Measurements from ENCODE around the gene ZNF443. TPM values are rescaled to one million over a fixed set of nuclear protein-coding genes. Genes with fewer than 3 reads are reported as not detected.
"Not testable (repeated sequence)": the region's sequence is repeated elsewhere in the genome, so short reads cannot be mapped to it uniquely, and the experiment has no call there.

ZNF443 gene
- 1 to 10 TPM; 1.2 to 3.4 (median 2.5) TPM for total RNA-seq
- polyA plus RNA-seq: 1 to 10 TPM; 1.0 to 3.4 TPM
- long read RNA-seq, donor 1, partial matches to known transcripts: 1 of 2 reads
- long read RNA-seq, donor 1, other reads (novel, unspliced or antisense): 1 of 2 reads
- long read RNA-seq, donor 2, partial matches to known transcripts: 0 of 6 reads
- long read RNA-seq, donor 2, other reads (novel, unspliced or antisense): 4 of 6 reads
- long read RNA-seq, donor 3, partial matches to known transcripts: 0 of 4 reads
- long read RNA-seq, donor 3, other reads (novel, unspliced or antisense): 0 of 4 reads

DNA sequence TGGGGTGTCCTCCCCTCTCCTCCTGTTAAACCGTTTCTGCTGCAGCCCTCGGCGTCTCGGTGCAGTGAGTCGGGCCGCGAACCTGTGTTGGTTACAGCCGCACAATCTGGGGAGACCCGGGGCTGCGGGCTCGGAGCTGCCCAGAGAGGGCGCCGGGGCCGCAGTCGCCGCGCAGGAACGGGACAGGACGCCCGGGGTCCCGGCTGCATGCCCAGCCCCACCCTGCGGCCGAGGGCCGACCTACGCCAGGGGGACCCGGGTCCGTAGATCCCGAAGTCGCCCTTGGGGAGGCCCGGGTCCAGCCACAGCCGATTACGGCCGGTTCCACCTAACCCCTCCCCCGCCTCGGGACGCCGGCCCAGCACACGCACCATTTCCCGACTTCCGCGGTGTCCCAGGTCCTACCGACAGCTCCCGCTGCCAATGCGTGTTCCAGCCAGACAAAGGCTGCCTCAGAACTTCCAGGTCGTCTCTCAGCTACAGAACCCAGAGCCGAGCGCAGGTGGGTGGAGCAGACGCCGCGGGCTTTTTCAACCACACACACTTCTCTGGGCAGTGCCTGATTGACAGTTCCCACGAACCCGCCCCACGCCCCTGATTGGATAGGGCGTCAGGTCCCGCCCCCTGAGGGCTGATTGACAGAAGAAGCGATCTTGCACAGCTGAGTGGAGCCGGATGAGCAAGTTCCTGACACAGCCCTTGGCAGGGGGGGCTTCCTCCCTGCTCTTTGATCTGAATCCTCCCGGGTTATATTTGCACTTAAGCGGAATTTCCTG, at the start of gene ZNF443:
Gene ZNF443 (minus strand): TSS at position 481 of the 776 bp plus-strand sequence. CDS start 107 bp downstream, at position 374.
- DNase-seq (peak; percentile 99), ATAC-seq (peak; percentile 100)
- intact Hi-C loops (cut with DNase I): loop anchor here in 3 of 10 donors (1.0 to 10.0 kb wide), 6 partner anchors 38 to 75 kb away; partner anchors contain the start of genes ZNF709 (in 2 of the 3), ZNF799 (in 2 of the 3) and ZNF442 (in 1 of the 3)
- Histone ChIP-seq H3K36me3 (no peaks in the 10 kb centered on the region), H3K9me3 (peaks cover 0 to 25% (median 8%) of the 10 kb centered on the region in 11 donors), H3K27me3 (no peaks in the 10 kb centered on the region), H3K4me3 (peak within 1 kb of the TSS; percentile 33 to 95 (median 71)), H3K4me1 (peaks cover 0 to 12% (median 0%) of the 10 kb centered on the region in 9 donors), H3K27ac (peak within 1 kb of the TSS in 9 of 10 donors; percentile 72 to 83 (median 80))
- 0 to 1% methylated on average over 51 to 59 of the region's 59 CpGs for WGBS, 2 donors
- TF ChIP-seq CTCF (IDR thresholded peaks at IDR 0.05): peak in 4 of 9 donors; percentile 12 to 24 (median 17)

GRCh38 chr19:12486265-12486783, 45.5 kb upstream of the ZNF443 start:
- H3K9me3 ChIP-seq; H3K36me3 ChIP-seq; ATAC-seq; intact Hi-C loops (cut with DNase I); H3K4me3 ChIP-seq; H3K27ac ChIP-seq; DNase-seq; H3K27me3 ChIP-seq: not testable (repeated sequence)
- 93 to 96% methylated on average over 1 of the region's 1 CpG for WGBS, 2 donors
- H3K4me1 ChIP-seq: peaks cover 0 to 29% (median 19%) of the 10 kb centered on the region in 9 donors

GRCh38 chr19:12485571-12485970, 44.8 kb upstream of the ZNF443 start:
- Histone ChIP-seq H3K36me3 (no peaks in the 10 kb centered on the region), H3K27ac (peak overlapping the region in 3 of 10 donors; percentile 70 to 86 (median 85)), H3K4me3 (peak overlapping the region in 2 of 10 donors; percentile 87 to 93), H3K27me3 (no peaks in the 10 kb centered on the region), H3K4me1 (peaks cover 0 to 29% (median 19%) of the 10 kb centered on the region in 9 donors), H3K9me3 (no peaks in the 10 kb centered on the region)
- no peak for DNase-seq
- 66 to 83% methylated on average over 3 of the region's 3 CpGs for WGBS, 2 donors
- ATAC-seq: no peak
- no peak for TF ChIP-seq CTCF (IDR thresholded peaks at IDR 0.05)
- intact Hi-C loops (cut with DNase I): loop anchor here in 1 of 10 donors (2.0 kb wide), 1 partner anchor 45 kb away; the partner anchor contains the start of gene ZNF443

DNA sequence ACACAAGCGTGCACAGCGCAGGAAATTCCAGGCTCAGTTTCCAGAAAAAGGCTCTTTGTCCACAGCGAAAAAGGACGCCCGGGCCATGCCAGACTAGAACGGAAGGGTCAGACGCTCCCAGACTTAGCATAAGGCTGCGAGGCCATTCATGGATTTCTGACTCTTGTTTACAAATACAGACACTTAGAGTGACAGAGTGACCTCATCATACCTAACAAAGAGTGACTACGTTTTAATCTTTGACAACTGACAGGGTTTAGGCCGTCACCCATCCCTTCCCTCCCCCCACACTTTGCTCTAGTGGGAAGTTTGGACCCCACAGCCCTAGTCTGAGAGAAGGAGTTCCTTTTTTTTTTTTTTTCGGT, 44.2 kb upstream of the ZNF443 start:
- 3 to 5% methylated on average over 11 of the region's 11 CpGs for WGBS, 2 donors
- Histone ChIP-seq H3K9me3 (no peaks in the 10 kb centered on the region), H3K27me3 (no peaks in the 10 kb centered on the region), H3K4me3 (peak overlapping the region; percentile 82 to 96 (median 92)), H3K36me3 (no peaks in the 10 kb centered on the region), H3K4me1 (peaks cover 0 to 29% (median 19%) of the 10 kb centered on the region in 9 donors), H3K27ac (peak overlapping the region in 9 of 10 donors; percentile 55 to 86 (median 82))
- no peak for DNase-seq
- intact Hi-C loops (cut with DNase I): loop anchor here in 1 of 10 donors (2.0 kb wide), 1 partner anchor 44 kb away; the partner anchor contains the start of gene ZNF443
- peak; percentile 43 to 73 (median 58) for ATAC-seq
- no peak for TF ChIP-seq CTCF (IDR thresholded peaks at IDR 0.05)
